HepG2 (cell line): ENCODE results near the gene KLK7.

Source experiments
- POLR2AphosphoS5 ChIP-seq: IDR thresholded peaks from 2 replicates; pipeline ENCODE4 v1.6.1; 2012; ENCODE audit warnings: low read depth, low read length
- RBM22 ChIP-seq: fragments of 200-400 bp; formaldehyde crosslinking; optimal IDR thresholded peaks from 2 replicates; pipeline ENCODE3; 2017; ENCODE audit warnings: mild to moderate bottlenecking, low read length, moderate library complexity
- REST ChIP-seq, 2 experiments: IDR thresholded peaks; 2 replicates each; pipeline ENCODE4 v1.6.1; 2011 to 2012; ENCODE audit warnings: low read length in 2 of 2, borderline replicate concordance in 1 of 2, low read depth in 1 of 2, mild to moderate bottlenecking in 1 of 2, moderate library complexity in 1 of 2
- RNF2 ChIP-seq: fragments of 450-650 bp; conservative IDR thresholded peaks from 2 replicates; pipeline ENCODE4 v1.6.1; 2016; ENCODE audit warnings: low read depth
- THAP11 ChIP-seq: IDR thresholded peaks from 2 replicates; pipeline ENCODE4 v1.6.1; 2016; ENCODE audit warnings: missing biosample characterization, missing genetic modification reagents
- ZIK1 ChIP-seq: sonication (generic); formaldehyde crosslinking; IDR thresholded peaks from 2 replicates; pipeline ENCODE4 v1.5.0; 2020; ENCODE audit warnings: mild to moderate bottlenecking, low read depth, missing genetic modification reagents, borderline replicate concordance

- TF ChIP-seq RNF2 (no peak), ZIK1 (no peak), POLR2AphosphoS5 (no peak), THAP11 (CRISPR knock-in tag) (no peak), REST (IDR thresholded peaks at IDR 0.05; ENCODE audit: borderline replicate concordance in 1 of 2, low read depth in 1 of 2, low read length in 2 of 2) (no peak), RBM22 (no peak)
Measured at GRCh38 chr19:50969413-50969760, 14.3 kb downstream of the KLK7 start, which contains the start of gene KLK6.
